IPS DF 4.7 (cell line): ENCODE data around the gene HACL1.
"Not testable (repeated sequence)": the region's sequence is repeated elsewhere in the genome, so short reads cannot be mapped to it uniquely, and the experiment has no call there.

ENCODE experiments used
- DNase-seq: peaks from one replicate; pipeline ENCODE4 v3.0.0-alpha.2; 2013; ENCODE audit warnings: low spot score; ENCODE audit errors: extremely low read depth

HACL1 gene

GRCh38 chr3:15581471-15582394 is 19.6 kb downstream of the HACL1 start:
- no peak for DNase-seq

DNA sequence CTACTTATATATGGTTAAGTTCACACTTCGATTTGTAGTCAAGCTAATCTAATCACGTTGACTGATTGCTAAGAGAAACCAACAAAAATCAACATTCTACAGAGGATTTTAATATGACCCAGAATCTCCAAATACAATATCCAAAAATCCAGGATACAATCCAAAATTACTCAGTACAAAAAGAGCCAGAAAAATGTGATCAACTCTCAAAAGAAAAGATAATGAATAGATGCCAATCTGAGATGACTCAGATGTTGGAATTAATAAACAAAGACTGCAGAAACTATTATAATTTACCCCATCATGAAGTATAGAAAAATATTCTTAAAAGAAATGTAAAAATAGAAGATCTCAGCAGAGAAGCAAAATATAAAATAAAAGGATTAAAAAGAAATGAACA is 22.3 kb downstream of the HACL1 start:
- no peak for DNase-seq

- DNase-seq = no peak
Measured at GRCh38 chr3:15578289-15578867, 23.0 kb downstream of the HACL1 start.

DNA sequence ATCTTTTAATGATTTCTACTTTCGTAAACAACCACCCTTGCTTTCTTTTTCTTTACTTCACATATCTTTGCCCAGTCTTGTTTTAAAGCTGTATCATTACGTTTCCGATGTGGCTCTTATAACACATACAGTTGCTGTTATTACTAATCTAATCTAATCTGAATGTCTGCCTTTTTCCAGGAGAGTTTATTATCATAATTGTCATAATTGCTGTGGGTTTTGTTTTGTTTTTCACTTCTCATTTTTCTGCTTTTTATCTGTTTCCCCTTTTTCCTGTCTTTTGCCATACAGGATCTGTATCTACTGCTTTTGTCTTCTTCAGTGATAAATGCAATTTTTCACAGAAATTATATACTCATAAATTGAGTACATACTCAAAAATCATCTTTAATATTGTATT is 24.9 kb downstream of the HACL1 start:
- no peak for DNase-seq

DNA sequence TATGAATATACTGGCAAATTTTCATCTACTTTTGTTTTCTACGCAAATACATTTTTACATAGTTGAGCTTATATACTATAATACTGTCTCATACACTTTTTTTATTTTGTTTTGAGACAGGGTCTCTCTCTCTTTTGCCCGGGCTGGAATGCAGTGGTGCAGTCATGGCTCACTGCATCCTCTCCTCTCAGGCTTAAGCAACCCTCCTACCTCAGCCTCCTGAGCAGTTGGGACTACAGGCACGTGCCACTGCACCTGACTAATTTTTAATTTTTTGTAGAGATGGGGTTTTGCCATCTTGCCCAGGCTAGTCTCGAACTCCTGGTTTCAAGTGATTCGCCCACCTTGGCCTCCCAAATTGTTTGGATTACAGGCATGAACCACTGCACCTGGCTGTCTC is 25.9 kb downstream of the HACL1 start:
- DNase-seq = no peak

GRCh38 chr3:15572138-15572537 is 29.2 kb downstream of the HACL1 start:
- no peak for DNase-seq

DNA sequence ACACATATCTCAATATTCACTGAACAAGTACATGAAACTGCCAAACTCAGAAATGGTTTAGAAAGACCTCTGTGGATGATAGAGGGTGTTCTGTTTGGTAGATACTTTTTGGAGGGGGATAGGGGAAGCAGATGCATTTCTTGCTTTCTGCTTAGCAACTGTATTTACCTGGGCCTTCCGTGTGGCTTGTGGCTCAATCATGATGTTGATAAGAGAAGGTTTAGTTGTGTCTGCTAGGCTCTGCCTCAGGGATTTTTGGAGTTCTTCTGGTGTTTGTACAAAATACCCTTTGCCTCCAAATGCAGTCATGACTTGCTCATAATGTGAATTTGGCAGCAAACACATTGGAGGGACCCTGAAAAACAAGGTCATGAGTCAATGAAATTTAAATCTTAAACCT is 38.2 kb downstream of the HACL1 start:
- no peak for DNase-seq

DNA sequence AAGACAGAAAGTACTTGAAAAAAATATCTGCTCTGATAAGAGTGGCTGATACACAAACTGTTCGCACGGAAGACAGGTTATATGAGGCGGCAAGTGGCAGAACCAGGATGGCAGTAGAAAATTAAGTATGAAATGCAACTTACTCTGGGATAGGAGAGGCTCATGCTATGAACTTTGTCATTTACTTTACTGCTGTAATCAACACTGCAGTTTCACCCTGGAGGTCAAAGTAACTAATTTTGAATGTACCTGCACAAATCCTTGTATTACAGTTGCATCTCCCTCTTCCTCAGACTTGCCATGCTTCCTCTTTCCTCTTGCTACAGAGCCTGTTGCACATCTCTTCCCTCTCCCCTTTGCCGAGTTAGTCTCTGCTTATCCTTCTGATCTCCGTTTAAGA is 38.8 kb downstream of the HACL1 start:
- DNase-seq = no peak

- no peak for DNase-seq
Measured at GRCh38 chr3:15558581-15558980, 42.8 kb downstream of the HACL1 start.

DNA sequence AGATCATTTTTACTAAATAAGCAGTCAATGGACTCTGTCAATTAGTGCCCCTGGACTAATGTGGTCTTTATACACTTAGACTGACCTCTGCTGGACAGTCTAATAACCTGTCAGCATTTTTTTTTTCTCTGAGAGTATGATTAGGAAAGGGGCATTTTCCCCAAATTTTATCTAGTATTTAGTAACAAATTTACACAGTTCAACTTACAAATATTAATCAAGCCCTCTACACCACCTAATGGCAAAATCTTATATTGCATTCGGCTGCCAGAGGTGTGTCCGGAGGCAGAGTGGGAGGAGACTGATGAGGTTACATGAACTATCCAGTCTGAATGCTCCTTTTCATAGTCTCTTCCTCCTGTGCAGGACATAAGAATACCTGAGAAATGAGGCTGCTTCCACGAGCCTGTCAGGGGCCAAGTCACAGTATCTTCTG is 43.8 kb downstream of the HACL1 start:
- peak; percentile 19 for DNase-seq

DNA sequence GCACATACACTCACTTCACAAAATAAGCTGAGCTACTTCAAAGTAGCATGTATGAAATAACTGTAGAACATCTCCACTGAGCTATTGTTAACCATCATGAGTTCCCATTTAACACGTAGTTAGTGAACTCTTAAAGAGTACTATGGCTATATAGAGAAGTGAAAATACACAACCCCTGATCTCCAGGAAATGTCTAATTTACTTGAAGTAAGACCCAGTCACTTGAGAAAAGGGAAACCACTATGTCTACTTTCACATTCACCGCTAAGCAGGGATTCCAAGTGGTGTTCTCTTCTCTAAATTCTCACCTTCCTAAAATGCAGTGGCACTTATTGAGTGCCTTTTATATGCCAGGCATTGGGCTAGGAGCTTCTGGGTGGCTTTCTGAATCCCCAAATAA is 44.9 kb downstream of the HACL1 start:
- no peak for DNase-seq

GRCh38 chr3:15553749-15554148 is 47.6 kb downstream of the HACL1 start:
- DNase-seq = no peak

DNA sequence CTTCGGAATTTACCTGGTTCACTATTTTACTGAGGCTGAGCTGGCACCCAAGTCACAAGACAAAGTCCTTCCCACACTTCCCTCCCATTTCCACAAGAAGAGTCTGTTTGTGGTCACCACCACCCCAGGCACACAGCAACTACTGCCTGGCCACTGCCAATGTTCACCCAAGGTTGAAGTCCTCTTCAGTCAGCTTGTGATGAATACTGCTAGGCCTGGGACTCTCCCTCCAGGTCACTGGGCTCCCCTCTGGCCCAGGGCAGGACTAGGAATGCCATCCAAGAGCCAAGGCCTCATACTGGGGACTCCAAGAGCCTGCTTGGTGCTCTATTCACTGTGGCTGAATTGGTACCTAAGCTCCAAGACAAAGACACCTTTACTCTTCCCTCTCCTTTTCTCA is 49.5 kb downstream of the HACL1 start:
- DNase-seq = no peak

DNA sequence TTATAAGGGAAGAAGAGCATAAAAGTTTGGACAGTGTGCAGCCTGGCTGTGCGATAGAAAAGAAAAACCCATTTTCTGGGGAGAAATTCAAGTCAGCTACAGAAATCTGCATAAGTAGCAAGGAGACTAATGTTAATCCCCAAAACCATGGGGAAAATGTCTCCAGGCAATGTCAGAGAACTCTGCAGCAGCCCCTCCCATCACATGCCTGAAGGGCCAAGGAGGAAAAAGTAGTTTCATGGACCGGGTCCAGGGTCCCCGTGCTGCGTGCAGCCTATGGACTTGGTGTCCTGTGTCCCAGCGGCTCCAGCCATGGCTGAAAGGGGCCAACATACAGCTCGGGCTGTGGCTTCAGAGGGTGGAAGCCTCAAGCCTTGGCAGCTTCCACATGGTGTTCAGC is 51.5 kb downstream of the HACL1 start:
- no peak for DNase-seq

DNA sequence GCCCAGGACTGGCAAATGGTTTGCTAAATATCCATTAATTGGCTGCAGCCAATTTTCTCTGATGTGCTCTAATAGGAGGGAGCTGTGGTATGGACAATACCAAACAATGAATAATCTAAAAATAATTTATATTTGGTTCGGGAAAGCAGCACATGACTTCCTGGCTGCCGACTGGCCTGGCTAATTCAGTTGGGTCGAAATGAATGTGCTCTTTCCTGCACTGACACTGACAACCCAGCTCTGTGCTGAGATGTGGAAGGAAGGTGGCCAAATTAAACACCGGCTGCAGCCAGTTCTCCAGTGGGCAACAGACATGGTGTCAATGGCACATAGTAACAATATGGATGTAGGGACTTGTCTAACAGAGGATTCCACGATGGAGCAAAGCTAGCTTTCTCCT is 58.8 kb downstream of the HACL1 start:
- no peak for DNase-seq

DNA sequence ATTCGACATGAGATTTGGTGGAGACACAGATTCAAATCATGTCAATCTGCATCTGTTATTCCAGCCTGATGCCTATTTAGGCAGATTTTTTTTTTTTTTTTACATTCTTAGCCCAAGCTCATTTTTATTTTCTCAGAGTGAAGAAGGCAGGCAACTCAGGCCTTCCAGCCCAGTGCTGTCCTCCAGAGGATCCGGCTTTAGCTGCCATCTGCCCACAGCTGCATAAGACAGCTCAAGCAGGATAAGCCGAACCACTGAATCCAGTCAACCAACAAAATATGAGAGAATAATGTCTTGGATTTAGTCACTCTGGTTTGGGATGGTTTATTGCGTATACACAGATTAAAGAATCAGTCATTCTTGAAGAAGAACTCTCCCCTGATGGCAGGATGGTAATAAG is 60.0 kb downstream of the HACL1 start:
- no peak for DNase-seq

GRCh38 chr3:15539066-15539465 is 62.3 kb downstream of the HACL1 start:
- no peak for DNase-seq

- DNase-seq = no peak
Measured at GRCh38 chr3:15538345-15538744, 63.0 kb downstream of the HACL1 start.

- DNase-seq = no peak
Measured at GRCh38 chr3:15536856-15537255, 64.5 kb downstream of the HACL1 start.

GRCh38 chr3:15535732-15536131 is 65.6 kb downstream of the HACL1 start:
- DNase-seq = no peak

DNA sequence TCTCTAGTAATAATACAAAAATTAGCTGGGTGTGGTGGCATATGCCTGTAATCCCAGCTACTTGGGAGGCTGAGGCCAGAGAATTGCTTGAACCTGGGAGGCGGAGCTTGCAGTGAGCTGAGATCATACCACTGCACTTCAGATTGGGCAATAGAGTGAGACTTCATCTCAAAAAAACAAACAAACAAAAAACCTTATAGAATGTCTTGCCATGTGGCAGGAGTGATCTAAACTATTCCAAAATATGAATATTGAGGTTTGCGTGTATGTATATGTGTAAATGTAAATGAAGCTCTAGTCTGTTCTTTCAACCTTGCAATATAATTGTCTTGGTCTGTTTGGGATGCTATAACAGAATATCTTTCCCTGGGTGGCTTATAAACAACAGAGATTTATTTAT is 68.8 kb downstream of the HACL1 start:
- not testable (repeated sequence) for DNase-seq

- no peak for DNase-seq
Measured at GRCh38 chr3:15531346-15531745, 70.0 kb downstream of the HACL1 start.
